ENCODE results near the gene GP9. TPM values are rescaled to one million over a fixed set of nuclear protein-coding genes. Genes with fewer than 3 reads are reported as not detected.
"Not testable (repeated sequence)": the region's sequence is repeated elsewhere in the genome, so short reads cannot be mapped to it uniquely, and the experiment has no call there.

The GP9 gene
- total RNA-seq, 1 experiment from 2014 or later = not detected

GRCh38 chr3:129063841-129064482, 3.4 kb downstream of the GP9 start:
- TF ChIP-seq EZH2 (IDR thresholded peaks at IDR 0.05; ENCODE audit: low read depth) (no peak), CTCF (conservative IDR thresholded peaks at IDR 0.05) (no peak)
- BruUV-seq (replicated peaks) = no TSS peak
- ChIA-PET POLR2A (ENCODE audit: unreplicated experiment) (interaction anchor here (0.6 kb wide), 1 partner anchor 10 kb away, joined by 4 read pairs; no protein-coding TSS in a partner anchor), CTCF (interaction anchor here (0.7 kb wide), 2 partner anchors 10 to 40 kb away, joined by 10 to 13 read pairs; no protein-coding TSS in a partner anchor)
- H2AFZ ChIP-seq = no peak overlapping the region
- H3K9me3 ChIP-seq (ENCODE audit: insufficient read depth, low read depth) = no peaks in the 10 kb centered on the region
- no peak overlapping the region for H3K27ac ChIP-seq
- no peaks in the 10 kb centered on the region for H3K79me2 ChIP-seq (ENCODE audit: low read depth)
- no peaks in the 10 kb centered on the region for H3K27me3 ChIP-seq (ENCODE audit: insufficient read depth, low read depth)
- H4K20me1 ChIP-seq (ENCODE audit: insufficient read depth) = no peaks in the 10 kb centered on the region
- DNase-seq = peak in 1 of 2 experiments; percentile 5
- no peaks in the 10 kb centered on the region for H3K36me3 ChIP-seq (ENCODE audit: low read depth)
- intact Hi-C loops (cut with micrococcal nuclease; ENCODE audit: unreplicated experiment) = no loop called here
- H3K4me1 ChIP-seq (replicated peaks; ENCODE audit: insufficient read depth) = no peaks in the 10 kb centered on the region
- no peak overlapping the region for H3K4me2 ChIP-seq
- H3F3A ChIP-seq (ENCODE audit: insufficient read depth, low read depth) = no peaks in the 10 kb centered on the region
- no peak overlapping the region for H3K4me3 ChIP-seq
- H3K9me2 ChIP-seq (ENCODE audit: insufficient read depth) = no peaks in the 10 kb centered on the region

- no peak for TF ChIP-seq EZH2 (IDR thresholded peaks at IDR 0.05; ENCODE audit: low read depth)
- TF ChIP-seq CTCF (conservative IDR thresholded peaks at IDR 0.05) = no peak
- no peaks in the 10 kb centered on the region for H3F3A ChIP-seq (ENCODE audit: insufficient read depth, low read depth)
- no peaks in the 10 kb centered on the region for H3K4me1 ChIP-seq (replicated peaks; ENCODE audit: insufficient read depth)
- intact Hi-C loops (cut with micrococcal nuclease; ENCODE audit: unreplicated experiment) = no loop called here
- ChIA-PET POLR2A (ENCODE audit: unreplicated experiment) (interaction anchor here (0.7 kb wide), 1 partner anchor 11 kb away, joined by 3 read pairs; no protein-coding TSS in a partner anchor), CTCF (interaction anchor here (1.1 kb wide), 1 partner anchor 11 kb away, joined by 4 read pairs; no protein-coding TSS in a partner anchor)
- no peak for DNase-seq
- H3K79me2 ChIP-seq (ENCODE audit: low read depth) = no peaks in the 10 kb centered on the region
- H3K9me3 ChIP-seq (ENCODE audit: insufficient read depth, low read depth) = no peaks in the 10 kb centered on the region
- H2AFZ ChIP-seq = no peak overlapping the region
- BruUV-seq (replicated peaks) = no TSS peak
- no peaks in the 10 kb centered on the region for H3K9me2 ChIP-seq (ENCODE audit: insufficient read depth)
- no peak overlapping the region for H3K27ac ChIP-seq
- H3K36me3 ChIP-seq (ENCODE audit: low read depth) = no peaks in the 10 kb centered on the region
- peaks cover 3% of the 10 kb centered on the region; the same call in 1 of the 2 replicates for H3K27me3 ChIP-seq (ENCODE audit: insufficient read depth, low read depth)
- no peak overlapping the region for H3K4me3 ChIP-seq
- H3K4me2 ChIP-seq = no peak overlapping the region
- no peaks in the 10 kb centered on the region for H4K20me1 ChIP-seq (ENCODE audit: insufficient read depth)
These were observed 4.6 kb downstream of the GP9 start for GRCh38 chr3:129065016-129065719.

GRCh38 chr3:129065720-129066073, 5.1 kb downstream of the GP9 start:
- no peak overlapping the region for H3K4me2 ChIP-seq
- H2AFZ ChIP-seq = no peak overlapping the region
- H3K27ac ChIP-seq = no peak overlapping the region
- POLR2A ChIA-PET (ENCODE audit: unreplicated experiment) = interaction anchor here (0.6 to 0.7 kb wide), 2 partner anchors 10 to 1877 kb away, joined by 3 read pairs; no protein-coding TSS in a partner anchor
- H3K36me3 ChIP-seq (ENCODE audit: low read depth) = no peaks in the 10 kb centered on the region
- CTCF ChIA-PET = no interaction called here
- DNase-seq = peak in 1 of 2 experiments; percentile 20
- no peak for TF ChIP-seq EZH2 (IDR thresholded peaks at IDR 0.05; ENCODE audit: low read depth)
- TF ChIP-seq CTCF (conservative IDR thresholded peaks at IDR 0.05) = no peak
- H3K27me3 ChIP-seq (ENCODE audit: insufficient read depth, low read depth) = peaks cover 3% of the 10 kb centered on the region; the same call in 1 of the 2 replicates
- H3F3A ChIP-seq (ENCODE audit: insufficient read depth, low read depth) = no peaks in the 10 kb centered on the region
- no peaks in the 10 kb centered on the region for H3K9me3 ChIP-seq (ENCODE audit: insufficient read depth, low read depth)
- H3K79me2 ChIP-seq (ENCODE audit: low read depth) = no peaks in the 10 kb centered on the region
- no peaks in the 10 kb centered on the region for H4K20me1 ChIP-seq (ENCODE audit: insufficient read depth)
- no peaks in the 10 kb centered on the region for H3K4me1 ChIP-seq (replicated peaks; ENCODE audit: insufficient read depth)
- no peaks in the 10 kb centered on the region for H3K9me2 ChIP-seq (ENCODE audit: insufficient read depth)
- BruUV-seq (replicated peaks) = no TSS peak
- no peak overlapping the region for H3K4me3 ChIP-seq
- intact Hi-C loops (cut with micrococcal nuclease; ENCODE audit: unreplicated experiment) = no loop called here

- H3K9me2 ChIP-seq (ENCODE audit: insufficient read depth); H3K27ac ChIP-seq; H3K4me1 ChIP-seq (replicated peaks; ENCODE audit: insufficient read depth); H2AFZ ChIP-seq; H4K20me1 ChIP-seq (ENCODE audit: insufficient read depth); BruUV-seq (replicated peaks); DNase-seq; H3K36me3 ChIP-seq (ENCODE audit: low read depth); H3K4me2 ChIP-seq; CTCF ChIA-PET; H3K27me3 ChIP-seq (ENCODE audit: insufficient read depth, low read depth); H3K9me3 ChIP-seq (ENCODE audit: insufficient read depth, low read depth); H3F3A ChIP-seq (ENCODE audit: insufficient read depth, low read depth); H3K4me3 ChIP-seq; intact Hi-C loops (cut with micrococcal nuclease; ENCODE audit: unreplicated experiment); H3K79me2 ChIP-seq (ENCODE audit: low read depth): not testable (repeated sequence)
- POLR2A ChIA-PET (ENCODE audit: unreplicated experiment) = interaction anchor here (0.6 kb wide), 1 partner anchor 288 kb away, joined by 4 read pairs; no protein-coding TSS in a partner anchor
These were observed 7.1 kb downstream of the GP9 start for GRCh38 chr3:129067719-129068118.
